Neural crest cell (in vitro differentiated cells): Measurements from ENCODE around the gene PDLIM7. TPM values are rescaled to one million over a fixed set of nuclear protein-coding genes. Genes with fewer than 3 reads are reported as not detected.

Experiments used
- DNase-seq: peaks from one replicate; pipeline ENCODE4 v3.0.0; 2021; ENCODE audit warnings: low read depth, mixed read lengths, low spot score
- H3K27ac Mint-ChIP-seq: one replicate; pipeline ENCODE4 v1.8.0; 2021; ENCODE audit warnings: mild to moderate bottlenecking, mixed read lengths; ENCODE audit not compliant: unreplicated experiment
- H3K27me3 Mint-ChIP-seq: 2 replicates; pipeline ENCODE4 v1.8.0; 2021; ENCODE audit warnings: low read depth, mild to moderate bottlenecking, mixed read lengths
- H3K36me3 Mint-ChIP-seq: 2 replicates; pipeline ENCODE4 v1.8.0; 2021; ENCODE audit warnings: low read depth, mild to moderate bottlenecking, mixed read lengths
- H3K4me1 Mint-ChIP-seq: 2 replicates; pipeline ENCODE4 v1.8.0; 2021; ENCODE audit warnings: mixed read lengths
- H3K4me3 Mint-ChIP-seq: one replicate; pipeline ENCODE4 v1.8.0; 2021; ENCODE audit warnings: mild to moderate bottlenecking, mixed read lengths
- H3K9me3 Mint-ChIP-seq: 2 replicates; pipeline ENCODE4 v1.8.0; 2021; ENCODE audit warnings: mixed read lengths
- total RNA-seq: library from RNA; stranded (reverse); gene quantifications from 2 replicates; pipeline ENCODE4 v1.2.1, GENCODE V29; 2021
- TF ChIP-seq, protein P1 (sequence below): fragments of 200-600 bp; sonication (generic); conservative IDR thresholded peaks from 2 replicates; pipeline ENCODE4 v1.5.0; 2021; ENCODE audit warnings: antibody characterized with exemption, mild to moderate bottlenecking

The PDLIM7 gene
- total RNA-seq, 1 donor from 2014 or later = 147 TPM

DNA sequence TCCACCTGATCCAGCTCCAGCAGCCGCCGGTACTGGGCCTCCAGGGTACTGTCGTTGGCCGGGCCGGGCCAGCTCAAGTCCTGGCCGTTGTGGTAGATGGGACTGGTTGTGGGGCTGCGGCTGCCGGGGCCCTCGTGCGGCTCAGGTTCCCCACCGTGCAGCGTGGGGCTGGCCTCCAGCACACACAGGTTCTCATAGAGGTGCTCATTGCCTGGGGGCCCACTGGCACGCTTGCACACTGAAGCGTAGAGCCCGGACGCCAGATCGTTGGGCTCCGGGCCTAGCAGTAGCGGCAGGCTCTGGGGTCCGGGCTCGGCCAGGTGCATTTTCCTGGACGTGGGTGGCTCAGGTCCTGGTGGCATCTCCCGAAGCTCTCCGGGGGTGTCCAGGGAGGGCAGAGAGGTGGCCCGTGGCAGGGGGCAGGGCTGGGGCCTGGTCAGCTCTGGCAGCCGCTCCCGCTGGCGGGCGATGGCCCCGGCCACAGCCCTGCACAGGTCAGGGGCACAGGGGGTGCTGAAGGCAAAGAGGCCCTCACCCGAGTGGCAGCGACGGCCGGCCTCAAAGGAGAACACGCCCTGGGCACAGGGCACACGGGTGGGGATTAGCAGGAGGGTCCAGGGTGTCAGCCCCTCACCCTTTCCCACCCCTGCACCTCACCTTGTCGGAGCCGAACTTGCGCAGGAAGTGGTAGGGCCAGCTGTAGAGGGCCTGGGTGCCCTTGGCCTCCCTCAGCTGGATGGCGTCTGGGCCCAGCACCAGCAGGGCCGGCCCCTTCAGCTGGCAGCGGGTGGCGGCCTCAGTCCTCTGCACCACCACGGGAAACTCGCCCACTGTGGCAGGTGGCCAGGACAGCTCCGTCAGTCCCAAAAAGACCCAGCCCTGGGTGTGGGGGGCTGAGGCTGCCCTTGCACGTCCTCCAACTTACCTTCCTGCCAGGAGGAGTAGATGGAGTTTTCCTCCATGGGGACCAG is 7.0 kb upstream of the PDLIM7 start:
- Mint-ChIP-seq H3K4me3 (no peak overlapping the region), H3K27ac (no peak overlapping the region), H3K36me3 (peaks cover 6% of the 10 kb centered on the region), H3K4me1 (peaks cover 23% of the 10 kb centered on the region), H3K27me3 (peaks cover 9% of the 10 kb centered on the region), H3K9me3 (no peaks in the 10 kb centered on the region)
- DNase-seq = no peak
- TF ChIP-seq, protein P1, sequence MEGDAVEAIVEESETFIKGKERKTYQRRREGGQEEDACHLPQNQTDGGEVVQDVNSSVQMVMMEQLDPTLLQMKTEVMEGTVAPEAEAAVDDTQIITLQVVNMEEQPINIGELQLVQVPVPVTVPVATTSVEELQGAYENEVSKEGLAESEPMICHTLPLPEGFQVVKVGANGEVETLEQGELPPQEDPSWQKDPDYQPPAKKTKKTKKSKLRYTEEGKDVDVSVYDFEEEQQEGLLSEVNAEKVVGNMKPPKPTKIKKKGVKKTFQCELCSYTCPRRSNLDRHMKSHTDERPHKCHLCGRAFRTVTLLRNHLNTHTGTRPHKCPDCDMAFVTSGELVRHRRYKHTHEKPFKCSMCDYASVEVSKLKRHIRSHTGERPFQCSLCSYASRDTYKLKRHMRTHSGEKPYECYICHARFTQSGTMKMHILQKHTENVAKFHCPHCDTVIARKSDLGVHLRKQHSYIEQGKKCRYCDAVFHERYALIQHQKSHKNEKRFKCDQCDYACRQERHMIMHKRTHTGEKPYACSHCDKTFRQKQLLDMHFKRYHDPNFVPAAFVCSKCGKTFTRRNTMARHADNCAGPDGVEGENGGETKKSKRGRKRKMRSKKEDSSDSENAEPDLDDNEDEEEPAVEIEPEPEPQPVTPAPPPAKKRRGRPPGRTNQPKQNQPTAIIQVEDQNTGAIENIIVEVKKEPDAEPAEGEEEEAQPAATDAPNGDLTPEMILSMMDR = no peak

DNA sequence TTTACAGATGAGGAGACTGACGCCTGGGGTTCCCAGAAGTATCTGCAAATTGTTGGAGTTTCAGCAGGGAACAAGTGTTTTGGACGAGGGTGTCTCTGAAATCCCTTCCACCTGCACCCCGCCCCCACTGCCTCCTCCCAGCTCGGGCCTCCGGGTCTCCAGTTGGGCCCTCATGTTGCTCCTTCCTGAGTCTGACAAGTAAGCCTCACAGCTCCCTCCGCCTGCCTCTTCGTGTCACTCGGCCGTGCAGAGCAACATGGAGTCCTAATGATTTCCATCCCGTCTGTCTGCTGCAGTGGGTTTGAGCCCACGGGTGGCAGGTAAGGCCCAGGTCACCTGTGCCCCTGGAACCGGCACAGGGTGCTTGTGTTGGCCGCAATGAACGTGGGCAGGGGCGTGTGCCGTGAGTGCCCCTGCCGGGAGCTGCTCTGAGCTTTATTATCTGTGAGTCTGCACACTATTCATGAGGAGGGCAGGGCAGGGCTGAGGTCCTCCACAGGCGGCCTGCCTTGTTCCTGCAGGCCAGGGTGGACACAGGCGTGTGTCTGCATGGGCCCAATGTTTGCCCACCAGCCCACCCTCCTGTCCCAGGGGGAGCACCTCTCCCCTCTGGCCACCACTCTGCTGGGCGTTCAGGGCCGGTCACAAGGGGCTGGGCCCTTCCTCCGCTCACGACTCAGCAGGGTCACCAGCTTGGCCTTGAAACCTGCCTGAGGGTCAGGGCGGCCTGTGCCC is 6.1 kb upstream of the PDLIM7 start:
- no peak overlapping the region for H3K27ac Mint-ChIP-seq
- H3K4me3 Mint-ChIP-seq = no peak overlapping the region
- H3K4me1 Mint-ChIP-seq = peaks cover 28% of the 10 kb centered on the region
- H3K9me3 Mint-ChIP-seq = no peaks in the 10 kb centered on the region
- H3K27me3 Mint-ChIP-seq = peaks cover 16% of the 10 kb centered on the region
- DNase-seq = no peak
- H3K36me3 Mint-ChIP-seq = peaks cover 6% of the 10 kb centered on the region
- TF ChIP-seq, protein P1 = no peak

DNA sequence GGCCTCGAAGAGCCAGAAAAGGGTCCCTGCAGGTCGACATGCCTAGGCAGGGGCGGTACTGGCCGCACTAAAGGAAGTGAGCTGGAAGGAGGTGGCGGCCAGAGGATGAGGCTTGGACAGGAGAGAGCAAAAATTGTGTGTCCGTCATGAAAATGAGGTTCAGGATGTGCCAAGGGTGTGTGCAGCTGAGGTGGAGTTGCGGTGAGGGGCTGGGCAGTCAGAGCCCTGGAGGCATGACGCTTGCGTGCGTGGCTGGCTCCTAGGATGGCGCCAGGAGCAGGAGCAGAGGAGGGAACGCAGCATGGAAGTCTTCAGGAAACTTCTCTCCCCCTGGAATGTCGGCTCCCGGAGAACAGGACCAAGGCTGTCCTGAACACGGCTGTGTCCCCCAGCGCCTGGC is 5.5 kb upstream of the PDLIM7 start:
- H3K4me3 Mint-ChIP-seq = no peak overlapping the region
- H3K27ac Mint-ChIP-seq = peak overlapping the region; percentile 96
- DNase-seq = no peak
- peaks cover 6% of the 10 kb centered on the region for H3K36me3 Mint-ChIP-seq
- H3K9me3 Mint-ChIP-seq = no peaks in the 10 kb centered on the region
- H3K4me1 Mint-ChIP-seq = peaks cover 34% of the 10 kb centered on the region
- TF ChIP-seq, protein P1 = no peak
- H3K27me3 Mint-ChIP-seq = peaks cover 21% of the 10 kb centered on the region

DNA sequence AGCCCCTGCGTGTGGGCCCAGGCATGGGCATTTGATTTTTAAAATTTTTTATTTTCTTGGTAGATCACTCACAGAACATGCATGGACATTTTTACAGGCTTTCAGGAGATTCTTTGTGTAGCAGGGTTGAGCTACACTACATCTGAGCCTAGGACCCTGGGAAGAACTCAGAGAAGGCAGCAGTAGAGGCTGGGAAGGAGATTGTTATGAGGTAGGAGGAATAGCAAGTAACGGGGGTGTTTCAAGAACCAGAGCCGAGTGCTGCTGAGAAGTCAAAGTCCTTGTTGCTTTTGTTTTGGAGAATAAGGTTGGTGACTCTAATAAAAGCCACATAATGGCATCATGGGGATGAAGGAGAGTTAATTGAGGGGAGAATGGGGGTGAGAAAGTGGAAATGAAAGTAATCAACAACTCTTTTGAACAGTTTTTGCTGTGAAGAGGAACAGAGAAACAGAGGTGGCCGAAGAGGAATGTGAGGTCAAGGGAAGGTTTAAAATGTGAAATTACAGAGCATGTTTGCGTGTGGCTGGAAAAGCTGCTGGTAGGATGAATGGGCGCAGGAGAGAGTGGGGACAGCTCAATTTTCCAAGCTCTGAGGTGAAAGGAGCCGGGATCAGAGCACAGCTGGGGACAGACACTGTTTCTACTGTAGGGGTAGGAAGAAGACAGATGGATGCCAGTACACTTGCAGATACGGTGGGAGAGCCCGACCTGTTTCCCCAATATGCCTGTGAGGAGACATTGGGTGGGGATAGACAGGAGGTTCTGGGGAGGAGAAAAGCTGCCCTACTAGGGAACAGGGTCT is 4.7 kb upstream of the PDLIM7 start:
- peaks cover 2% of the 10 kb centered on the region for H3K36me3 Mint-ChIP-seq

More for the DNA sequence above, 4.7 kb upstream of the PDLIM7 start:
- Mint-ChIP-seq H3K27ac (peak overlapping the region; percentile 48), H3K4me1 (peaks cover 33% of the 10 kb centered on the region), H3K4me3 (peak overlapping the region; percentile 25), H3K27me3 (peaks cover 24% of the 10 kb centered on the region), H3K9me3 (no peaks in the 10 kb centered on the region)
- TF ChIP-seq, protein P1 = no peak
- DNase-seq = no peak
